ENCODE data around the gene CCDC71. TPM values are rescaled to one million over a fixed set of nuclear protein-coding genes. Genes with fewer than 3 reads are reported as not detected.

CCDC71 gene
- total and polyA plus RNA-seq, 12 donors = 13.4 to 46.4 (median 29.0) TPM

DNA sequence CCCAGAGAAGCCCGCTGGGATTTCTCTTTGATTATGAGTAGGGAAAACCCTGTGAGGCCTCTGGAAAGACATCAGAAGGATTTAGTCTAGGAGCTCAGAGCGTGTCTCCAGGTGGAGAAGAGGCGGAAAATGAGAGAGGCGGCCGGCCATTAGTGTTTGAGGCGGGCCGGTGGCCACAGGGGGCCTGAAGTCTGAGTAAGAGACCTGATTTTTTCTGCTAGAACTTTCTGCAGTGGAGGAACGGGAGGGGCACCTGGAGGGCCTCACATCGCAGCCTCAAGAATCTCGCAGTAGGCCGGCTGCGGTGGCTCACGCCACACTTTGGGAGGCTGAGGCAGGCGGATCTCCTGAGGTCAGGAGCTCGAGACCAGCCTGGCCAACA is 33.8 kb upstream of the CCDC71 start:
- H3K27ac ChIP-seq = peak overlapping the region in 3 of 5 donors; percentile 79 to 89 (median 80)
- H3K9me3 ChIP-seq (replicated peaks in 1 of 3) = no peaks in the 10 kb centered on the region
- H3K36me3 ChIP-seq (replicated peaks in 1 of 2) = no peaks in the 10 kb centered on the region
- H3K27me3 ChIP-seq = no peaks in the 10 kb centered on the region
- DNase-seq = no peak
- H3K4me3 ChIP-seq = peak overlapping the region in 2 of 4 donors; percentile 15 to 45
- intact Hi-C loops (cut with DNase I) = no loop called here
- no peak for TF ChIP-seq CTCF (IDR thresholded peaks at IDR 0.05)
- TF ChIP-seq POLR2A (IDR thresholded peaks at IDR 0.05) = no peak
- H3K4me1 ChIP-seq (replicated peaks in 1 of 2) = peaks cover 9 to 10% of the 10 kb centered on the region in 2 donors
- 67 to 89% (median 83%) methylated on average over 10 to 15 of the region's 15 CpGs for WGBS, 4 donors

GRCh38 chr3:49199239-49199899 is 33.2 kb upstream of the CCDC71 start:
- H3K9me3 ChIP-seq (replicated peaks in 1 of 3) = no peaks in the 10 kb centered on the region
- H3K4me1 ChIP-seq (replicated peaks in 1 of 2) = peaks cover 9 to 10% of the 10 kb centered on the region in 2 donors
- peak overlapping the region in 2 of 4 donors; percentile 15 to 45 for H3K4me3 ChIP-seq
- peak overlapping the region in 3 of 5 donors; percentile 79 to 89 (median 80) for H3K27ac ChIP-seq
- TF ChIP-seq POLR2A (IDR thresholded peaks at IDR 0.05) = peak in 1 of 2 donors; percentile 81
- TF ChIP-seq CTCF (IDR thresholded peaks at IDR 0.05) = no peak
- H3K36me3 ChIP-seq (replicated peaks in 1 of 2) = no peaks in the 10 kb centered on the region
- intact Hi-C loops (cut with DNase I) = no loop called here
- 20 to 45% (median 39%) methylated on average over 40 to 53 of the region's 53 CpGs for WGBS, 4 donors
- DNase-seq = peak; percentile 96 to 100 (median 99)
- no peaks in the 10 kb centered on the region for H3K27me3 ChIP-seq

DNA sequence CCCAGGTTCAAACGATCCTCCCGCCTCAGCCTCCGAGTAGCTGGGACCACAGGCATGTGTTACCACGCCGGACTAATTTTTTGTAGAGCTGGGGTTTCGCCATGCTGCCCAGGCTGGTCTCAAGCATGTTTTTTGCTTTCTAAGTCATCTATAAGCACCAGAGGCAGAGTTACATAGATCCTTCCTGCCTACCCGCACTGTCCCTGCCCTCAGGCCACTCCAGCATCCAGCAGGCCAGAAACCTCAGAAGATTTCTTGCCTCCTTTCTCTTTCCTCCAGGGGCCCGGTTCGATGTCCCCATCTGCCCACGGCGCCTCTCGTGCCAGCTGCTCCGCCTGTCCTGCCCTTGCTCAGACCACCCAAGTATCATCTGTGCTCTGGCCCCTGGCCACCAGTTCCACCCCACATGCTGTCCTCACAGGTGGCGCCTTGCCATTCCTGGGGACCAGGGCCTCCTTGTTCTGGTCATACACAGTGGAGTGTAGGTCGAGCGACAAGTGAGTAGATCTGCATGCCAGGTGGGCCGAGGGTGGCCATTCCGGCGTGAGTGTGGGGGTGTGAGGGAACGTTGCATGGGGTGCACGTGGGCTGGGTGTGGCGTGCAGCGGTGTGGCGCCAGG is 32.6 kb upstream of the CCDC71 start:
- TF ChIP-seq POLR2A (IDR thresholded peaks at IDR 0.05) (no peak), CTCF (IDR thresholded peaks at IDR 0.05) (no peak)
- H3K4me1 ChIP-seq (replicated peaks in 1 of 2) = peaks cover 9 to 10% of the 10 kb centered on the region in 2 donors
- intact Hi-C loops (cut with DNase I) = no loop called here
- 59 to 86% (median 77%) methylated on average over 14 to 24 of the region's 24 CpGs for WGBS, 4 donors
- peak overlapping the region in 2 of 4 donors; percentile 15 to 45 for H3K4me3 ChIP-seq
- H3K9me3 ChIP-seq (replicated peaks in 1 of 3) = no peaks in the 10 kb centered on the region
- DNase-seq = no peak
- H3K36me3 ChIP-seq (replicated peaks in 1 of 2) = no peaks in the 10 kb centered on the region
- peak overlapping the region in 4 of 5 donors; percentile 64 to 89 (median 80) for H3K27ac ChIP-seq
- H3K27me3 ChIP-seq = no peaks in the 10 kb centered on the region

- H3K4me1 ChIP-seq (replicated peaks in 1 of 2) = peaks cover 9 to 10% of the 10 kb centered on the region in 2 donors
- no peak overlapping the region for H3K4me3 ChIP-seq
- H3K36me3 ChIP-seq (replicated peaks in 1 of 2) = no peaks in the 10 kb centered on the region
- 45 to 49% (median 46%) methylated on average over 3 of the region's 3 CpGs for WGBS, 4 donors
- H3K27me3 ChIP-seq = no peaks in the 10 kb centered on the region
- H3K9me3 ChIP-seq (replicated peaks in 1 of 3) = no peaks in the 10 kb centered on the region
- peak overlapping the region in 4 of 5 donors; percentile 64 to 89 (median 80) for H3K27ac ChIP-seq
- DNase-seq = peak in 4 of 7 donors; percentile 48 to 75 (median 59)
- intact Hi-C loops (cut with DNase I) = no loop called here
- TF ChIP-seq CTCF (IDR thresholded peaks at IDR 0.05) (no peak), POLR2A (IDR thresholded peaks at IDR 0.05) (peak in 1 of 2 donors; percentile 50)
Observed at GRCh38 chr3:49198161-49198560, 32.0 kb upstream of the CCDC71 start.

Data from adrenal gland (tissue), 12 donors.